GM12878 (cell line): Measurements from ENCODE around the gene SLC30A4. TPM values are rescaled to one million over a fixed set of nuclear protein-coding genes. Genes with fewer than 3 reads are reported as not detected.

Source experiments
- ATF7 ChIP-seq: fragments of 450-650 bp; IDR thresholded peaks from 2 replicates; pipeline ENCODE4 v1.6.1; 2016; ENCODE audit warnings: low read depth, mild to moderate bottlenecking
- BCL11A ChIP-seq: IDR thresholded peaks from 2 replicates; pipeline ENCODE4 v1.6.1; 2011; ENCODE audit warnings: low read depth, low read length
- BMI1 ChIP-seq: fragments of 450-650 bp; IDR thresholded peaks from 2 replicates; pipeline ENCODE4 v1.6.1; 2016; ENCODE audit warnings: mild to moderate bottlenecking, moderate library complexity, borderline replicate concordance
- CHD2 ChIP-seq: IDR thresholded peaks from 2 replicates; pipeline ENCODE4 v1.6.1; 2011; ENCODE audit warnings: low read depth, low read length, improper control_type of control experiment, borderline replicate concordance
- DPF2 ChIP-seq: fragments of 450-650 bp; IDR thresholded peaks from 2 replicates; pipeline ENCODE4 v1.6.1; 2017; ENCODE audit warnings: mild to moderate bottlenecking
- EP300 ChIP-seq, 2 experiments: fragments of 150-350 bp in 1 of 2; IDR thresholded peaks; 2 replicates each; pipeline ENCODE4 v1.6.1; 2011 to 2012; ENCODE audit warnings: low read depth in 2 of 2, low read length in 2 of 2, borderline replicate concordance in 1 of 2, improper control_type of control experiment in 1 of 2, inconsistent platforms in 1 of 2; ENCODE audit not compliant: control insufficient read depth in 1 of 2
- ETV6 ChIP-seq, 2 experiments: fragments of 450-650 bp in 1 of 2; IDR thresholded peaks in 1 of 2; conservative IDR thresholded peaks in 1 of 2; 2 replicates each; pipeline ENCODE4 v1.6.1; 2014; ENCODE audit warnings: antibody characterized with exemption in 1 of 2, borderline replicate concordance in 1 of 2, low read depth in 1 of 2, mild to moderate bottlenecking in 1 of 2, moderate library complexity in 1 of 2
- GATAD2B ChIP-seq: fragments of 450-650 bp; conservative IDR thresholded peaks from 2 replicates; pipeline ENCODE4 v1.6.1; 2017; ENCODE audit warnings: low read depth, mild to moderate bottlenecking, moderate library complexity
- IKZF1 ChIP-seq: fragments of 450-650 bp; conservative IDR thresholded peaks from 2 replicates; pipeline ENCODE4 v1.6.1; 2017; ENCODE audit warnings: antibody characterized with exemption, mild to moderate bottlenecking
- IKZF2 ChIP-seq, 2 experiments: fragments of 450-650 bp; IDR thresholded peaks; 2 replicates each; pipeline ENCODE4 v1.6.1; 2017; ENCODE audit warnings: mild to moderate bottlenecking in 2 of 2, moderate library complexity in 2 of 2
- MEF2B ChIP-seq: fragments of 450-650 bp; IDR thresholded peaks from 2 replicates; pipeline ENCODE4 v1.6.1; 2018; ENCODE audit warnings: mild to moderate bottlenecking, moderate library complexity; ENCODE audit not compliant: partially characterized antibody, poor library complexity, severe bottlenecking
- MTA2 ChIP-seq: fragments of 450-650 bp; IDR thresholded peaks from 2 replicates; pipeline ENCODE4 v1.6.1; 2016; ENCODE audit warnings: low read depth, mild to moderate bottlenecking, moderate library complexity
- MTA3 ChIP-seq: IDR thresholded peaks from 2 replicates; pipeline ENCODE4 v1.6.1; 2012; ENCODE audit warnings: low read length, inconsistent platforms, borderline replicate concordance
- MYB ChIP-seq: fragments of 150-350 bp; IDR thresholded peaks from 2 replicates; pipeline ENCODE4 v1.6.1; 2014; ENCODE audit warnings: mild to moderate bottlenecking, low read depth, low read length, borderline replicate concordance
- NBN ChIP-seq: fragments of 450-650 bp; IDR thresholded peaks from 2 replicates; pipeline ENCODE4 v1.6.1; 2016
- NR2F1 ChIP-seq: fragments of 450-650 bp; conservative IDR thresholded peaks from 2 replicates; pipeline ENCODE4 v1.6.1; 2017; ENCODE audit warnings: mild to moderate bottlenecking
- RB1 ChIP-seq: fragments of 450-650 bp; formaldehyde crosslinking; IDR thresholded peaks from 2 replicates; pipeline ENCODE4 v1.6.1; 2017; ENCODE audit warnings: mild to moderate bottlenecking, borderline replicate concordance
- SPI1 ChIP-seq: IDR thresholded peaks from 2 replicates; pipeline ENCODE4 v1.6.1; 2011; ENCODE audit warnings: low read depth, mild to moderate bottlenecking, low read length, moderate library complexity, borderline replicate concordance; ENCODE audit not compliant: insufficient read depth
- USF2 ChIP-seq: IDR thresholded peaks from 2 replicates; pipeline ENCODE4 v1.6.1; 2011; ENCODE audit warnings: low read depth, low read length, improper control_type of control experiment, borderline replicate concordance
- ZNF622 ChIP-seq: fragments of 450-650 bp; IDR thresholded peaks from 2 replicates; pipeline ENCODE4 v1.6.1; 2017; ENCODE audit warnings: mild to moderate bottlenecking, inconsistent platforms
- polyA plus RNA-seq, 11 experiments: library from polyadenylated mRNA; depleted of rRNA in 4 of 11; unstranded in 6 of 11; stranded (reverse) in 5 of 11; fragments of >200 nt; fragmentation: Nextera tagmentation in 4 of 11; fragmentation: Illumina TruSeq in 1 of 11; extraction: Ambion mirVana in 4 of 11; extraction: Trizol in 1 of 11; gene quantifications; 1 replicate in 1 of 11; 2 replicates in 10 of 11; pipeline versions ENCODE4 v1.2.1 to v1.2.3, GENCODE V29; 2011 to 2016; ENCODE audit warnings: inconsistent platforms in 2 of 11, missing spikeins in 2 of 11, low read depth in 1 of 11
- total RNA-seq, 4 experiments: library from RNA; depleted of rRNA in 3 of 4; stranded (reverse); fragments of >200 nt in 3 of 4; fragmentation: Illumina TruSeq in 1 of 4; extraction: Trizol in 1 of 4; gene quantifications; 2 replicates each; pipeline versions ENCODE4 v1.2.1 to v1.2.3, GENCODE V29; 2013 to 2021
- TF ChIP-seq, protein P1 (sequence below): fragments of 450-650 bp; IDR thresholded peaks from 2 replicates; pipeline ENCODE4 v1.6.1; 2017; ENCODE audit warnings: low read depth, mild to moderate bottlenecking, moderate library complexity
- TF ChIP-seq, protein P2 (sequence below): fragments of 450-650 bp; IDR thresholded peaks from 2 replicates; pipeline ENCODE4 v1.6.1; 2018; ENCODE audit warnings: borderline replicate concordance, mild to moderate bottlenecking; ENCODE audit not compliant: partially characterized antibody

The SLC30A4 gene
- total and polyA plus RNA-seq, 10 of the 15 experiments (the other 5 are each of a cell fraction or from before 2014, with no cell fraction given), result 0.05 to 0.31 (median 0.20) TPM

GRCh38 chr15:45555934-45556608 lies 33.5 kb upstream of the SLC30A4 start (continued):
- TF ChIP-seq, protein P1, sequence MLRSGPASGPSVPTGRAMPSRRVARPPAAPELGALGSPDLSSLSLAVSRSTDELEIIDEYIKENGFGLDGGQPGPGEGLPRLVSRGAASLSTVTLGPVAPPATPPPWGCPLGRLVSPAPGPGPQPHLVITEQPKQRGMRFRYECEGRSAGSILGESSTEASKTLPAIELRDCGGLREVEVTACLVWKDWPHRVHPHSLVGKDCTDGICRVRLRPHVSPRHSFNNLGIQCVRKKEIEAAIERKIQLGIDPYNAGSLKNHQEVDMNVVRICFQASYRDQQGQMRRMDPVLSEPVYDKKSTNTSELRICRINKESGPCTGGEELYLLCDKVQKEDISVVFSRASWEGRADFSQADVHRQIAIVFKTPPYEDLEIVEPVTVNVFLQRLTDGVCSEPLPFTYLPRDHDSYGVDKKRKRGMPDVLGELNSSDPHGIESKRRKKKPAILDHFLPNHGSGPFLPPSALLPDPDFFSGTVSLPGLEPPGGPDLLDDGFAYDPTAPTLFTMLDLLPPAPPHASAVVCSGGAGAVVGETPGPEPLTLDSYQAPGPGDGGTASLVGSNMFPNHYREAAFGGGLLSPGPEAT, result peak; percentile 72
- TF ChIP-seq NBN, result 0 out of 2 replicates have a peak, but pooled peaks have one; percentile 41
- TF ChIP-seq RB1, result no peak
- TF ChIP-seq BMI1, result 0 out of 2 replicates have a peak, but pooled peaks have one; percentile 57
- peak; percentile 20 to 59; a peak in 1 of 4 replicates for TF ChIP-seq EP300 (IDR thresholded peaks at IDR 0.05; ENCODE audit: borderline replicate concordance in 1 of 2, control insufficient read depth in 1 of 2, low read depth in 2 of 2, low read length in 2 of 2)
- peak; percentile 87 to 89; a peak in 3 of 4 replicates for TF ChIP-seq IKZF2 (IDR thresholded peaks at IDR 0.05)
- TF ChIP-seq DPF2, result peak; percentile 96
- TF ChIP-seq MTA3, result no peak
- TF ChIP-seq, protein P2, sequence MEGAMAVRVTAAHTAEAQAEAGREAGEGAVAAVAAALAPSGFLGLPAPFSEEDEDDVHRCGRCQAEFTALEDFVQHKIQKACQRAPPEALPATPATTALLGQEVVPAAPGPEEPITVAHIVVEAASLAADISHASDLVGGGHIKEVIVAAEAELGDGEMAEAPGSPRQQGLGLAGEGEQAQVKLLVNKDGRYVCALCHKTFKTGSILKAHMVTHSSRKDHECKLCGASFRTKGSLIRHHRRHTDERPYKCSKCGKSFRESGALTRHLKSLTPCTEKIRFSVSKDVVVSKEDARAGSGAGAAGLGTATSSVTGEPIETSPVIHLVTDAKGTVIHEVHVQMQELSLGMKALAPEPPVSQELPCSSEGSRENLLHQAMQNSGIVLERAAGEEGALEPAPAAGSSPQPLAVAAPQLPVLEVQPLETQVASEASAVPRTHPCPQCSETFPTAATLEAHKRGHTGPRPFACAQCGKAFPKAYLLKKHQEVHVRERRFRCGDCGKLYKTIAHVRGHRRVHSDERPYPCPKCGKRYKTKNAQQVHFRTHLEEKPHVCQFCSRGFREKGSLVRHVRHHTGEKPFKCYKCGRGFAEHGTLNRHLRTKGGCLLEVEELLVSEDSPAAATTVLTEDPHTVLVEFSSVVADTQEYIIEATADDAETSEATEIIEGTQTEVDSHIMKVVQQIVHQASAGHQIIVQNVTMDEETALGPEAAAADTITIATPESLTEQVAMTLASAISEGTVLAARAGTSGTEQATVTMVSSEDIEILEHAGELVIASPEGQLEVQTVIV, result peak; percentile 16
- no peak for TF ChIP-seq MYB
- TF ChIP-seq MEF2B, result peak; percentile 18
- TF ChIP-seq ZNF622, result no peak
- TF ChIP-seq MTA2, result peak; percentile 82
- TF ChIP-seq USF2, result no peak
- TF ChIP-seq BCL11A, result 0 out of 2 replicates have a peak, but pooled peaks have one; percentile 15
- TF ChIP-seq SPI1, result peak; percentile 80
- peak; percentile 93 for TF ChIP-seq IKZF1
- TF ChIP-seq NR2F1, result peak; percentile 59
- peak; percentile 23; the same call in 1 of the 2 replicates for TF ChIP-seq GATAD2B
- TF ChIP-seq CHD2, result 0 out of 2 replicates have a peak, but pooled peaks have one; percentile 30
- TF ChIP-seq ETV6 (conservative IDR thresholded peaks at IDR 0.05 in 1 of 2, IDR thresholded peaks at IDR 0.05 in 1 of 2; ENCODE audit: borderline replicate concordance in 1 of 2, low read depth in 1 of 2), result 0 out of 4 replicates have a peak, but pooled peaks of 1 of the 2 experiments have one; percentile 17
- TF ChIP-seq ATF7, result peak; percentile 67; the same call in 1 of the 2 replicates
